MCF 10A (cell line): ENCODE data around the gene SOBP. TPM values are rescaled to one million over a fixed set of nuclear protein-coding genes. Genes with fewer than 3 reads are reported as not detected.
A peak's percentile ranks its signal among the peaks of the same experiment; 100 is the strongest.

Experiments
- Bru-seq: library from RNA; stranded (reverse); fragments of 400-500 nt; gene quantifications from one replicate; lab custom pipeline; 2021; lab: Mats Ljungman, UMichigan
- BruChase-seq, 2 experiments: library from RNA; stranded (reverse); fragments of 400-500 nt; gene quantifications; one replicate each; lab custom pipeline; 2021; lab: Mats Ljungman, UMichigan
- BruUV-seq: library from RNA; stranded (reverse); fragments of 400-500 nt; replicated peaks from 2 replicates; lab custom pipeline; 2021; lab: Mats Ljungman, UMichigan
- CTCF ChIA-PET: fragments of 300-600 bp; sonication (Branson Sonifier 250); formaldehyde crosslinking; extraction: SDS; loops from one replicate; lab custom pipeline; 2021; ENCODE audit warnings: antibody characterized with exemption, inconsistent platforms; lab: Yijun Ruan, JAX
- POLR2A ChIA-PET: fragments of 300-600, 350-650 bp; sonication (Branson Sonifier 250); formaldehyde crosslinking; extraction: SDS; loops from one replicate; lab custom pipeline; 2020; ENCODE audit warnings: antibody characterized with exemption, inconsistent platforms; lab: Yijun Ruan, JAX
- DNase-seq: peaks from one replicate; pipeline ENCODE4 v3.0.0-alpha.2; 2018; ENCODE audit not compliant: unreplicated experiment
- H3K27ac Mint-ChIP-seq: one replicate; pipeline ENCODE4 v1.8.0; 2022; ENCODE audit warnings: mild to moderate bottlenecking, low read depth, mixed read lengths; ENCODE audit not compliant: unreplicated experiment
- H3K27me3 Mint-ChIP-seq: one replicate; pipeline ENCODE4 v1.8.0; 2022; ENCODE audit warnings: mixed read lengths; ENCODE audit not compliant: insufficient read depth, unreplicated experiment
- H3K36me3 Mint-ChIP-seq: one replicate; pipeline ENCODE4 v1.8.0; 2022; ENCODE audit warnings: mild to moderate bottlenecking, moderate library complexity, mixed read lengths; ENCODE audit not compliant: insufficient read depth, unreplicated experiment
- H3K4me1 Mint-ChIP-seq: one replicate; pipeline ENCODE4 v1.8.0; 2022; ENCODE audit warnings: mixed read lengths; ENCODE audit not compliant: insufficient read depth, unreplicated experiment
- H3K4me3 Mint-ChIP-seq: one replicate; pipeline ENCODE4 v1.8.0; 2022; ENCODE audit warnings: mild to moderate bottlenecking, moderate library complexity, mixed read lengths; ENCODE audit not compliant: unreplicated experiment
- H3K9me3 Mint-ChIP-seq: one replicate; pipeline ENCODE4 v1.8.0; 2022; ENCODE audit warnings: mixed read lengths; ENCODE audit not compliant: unreplicated experiment
- intact Hi-C: fragments of 100-400 bp; cut with micrococcal nuclease; formaldehyde crosslinking; loops from 2 replicates; pipeline ENCODE4 v1.14.1; 2022
- long read RNA-seq: library from polyadenylated mRNA; stranded (forward); transcript quantifications from one replicate; pipeline ENCODE4 v2.0.0, GENCODE V29; 2022
- total RNA-seq: library from RNA; stranded (reverse); gene quantifications from 2 replicates; pipeline ENCODE4 v1.2.3, GENCODE V29; 2022
- TF ChIP-seq, protein P1 (sequence below): fragments of 200-600 bp; IDR thresholded peaks from one replicate; pipeline ENCODE4 v1.8.0; 2022; ENCODE audit warnings: antibody characterized with exemption, mild to moderate bottlenecking; ENCODE audit not compliant: unreplicated experiment

Gene SOBP, protein sequence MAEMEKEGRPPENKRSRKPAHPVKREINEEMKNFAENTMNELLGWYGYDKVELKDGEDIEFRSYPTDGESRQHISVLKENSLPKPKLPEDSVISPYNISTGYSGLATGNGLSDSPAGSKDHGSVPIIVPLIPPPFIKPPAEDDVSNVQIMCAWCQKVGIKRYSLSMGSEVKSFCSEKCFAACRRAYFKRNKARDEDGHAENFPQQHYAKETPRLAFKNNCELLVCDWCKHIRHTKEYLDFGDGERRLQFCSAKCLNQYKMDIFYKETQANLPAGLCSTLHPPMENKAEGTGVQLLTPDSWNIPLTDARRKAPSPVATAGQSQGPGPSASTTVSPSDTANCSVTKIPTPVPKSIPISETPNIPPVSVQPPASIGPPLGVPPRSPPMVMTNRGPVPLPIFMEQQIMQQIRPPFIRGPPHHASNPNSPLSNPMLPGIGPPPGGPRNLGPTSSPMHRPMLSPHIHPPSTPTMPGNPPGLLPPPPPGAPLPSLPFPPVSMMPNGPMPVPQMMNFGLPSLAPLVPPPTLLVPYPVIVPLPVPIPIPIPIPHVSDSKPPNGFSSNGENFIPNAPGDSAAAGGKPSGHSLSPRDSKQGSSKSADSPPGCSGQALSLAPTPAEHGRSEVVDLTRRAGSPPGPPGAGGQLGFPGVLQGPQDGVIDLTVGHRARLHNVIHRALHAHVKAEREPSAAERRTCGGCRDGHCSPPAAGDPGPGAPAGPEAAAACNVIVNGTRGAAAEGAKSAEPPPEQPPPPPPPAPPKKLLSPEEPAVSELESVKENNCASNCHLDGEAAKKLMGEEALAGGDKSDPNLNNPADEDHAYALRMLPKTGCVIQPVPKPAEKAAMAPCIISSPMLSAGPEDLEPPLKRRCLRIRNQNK
- total RNA-seq (0.21 and 0.47 TPM in 2 replicates), Bru-seq, nascent RNA (percentile 15 among the genes with signal in this experiment), BruChase-seq, experiment 1, labeled RNA remaining after a 6-hour chase (percentile 8 among the genes with signal in this experiment), BruChase-seq, experiment 2, labeled RNA remaining after a 2-hour chase (percentile 12 among the genes with signal in this experiment)
- long read RNA-seq: 0 reads

DNA sequence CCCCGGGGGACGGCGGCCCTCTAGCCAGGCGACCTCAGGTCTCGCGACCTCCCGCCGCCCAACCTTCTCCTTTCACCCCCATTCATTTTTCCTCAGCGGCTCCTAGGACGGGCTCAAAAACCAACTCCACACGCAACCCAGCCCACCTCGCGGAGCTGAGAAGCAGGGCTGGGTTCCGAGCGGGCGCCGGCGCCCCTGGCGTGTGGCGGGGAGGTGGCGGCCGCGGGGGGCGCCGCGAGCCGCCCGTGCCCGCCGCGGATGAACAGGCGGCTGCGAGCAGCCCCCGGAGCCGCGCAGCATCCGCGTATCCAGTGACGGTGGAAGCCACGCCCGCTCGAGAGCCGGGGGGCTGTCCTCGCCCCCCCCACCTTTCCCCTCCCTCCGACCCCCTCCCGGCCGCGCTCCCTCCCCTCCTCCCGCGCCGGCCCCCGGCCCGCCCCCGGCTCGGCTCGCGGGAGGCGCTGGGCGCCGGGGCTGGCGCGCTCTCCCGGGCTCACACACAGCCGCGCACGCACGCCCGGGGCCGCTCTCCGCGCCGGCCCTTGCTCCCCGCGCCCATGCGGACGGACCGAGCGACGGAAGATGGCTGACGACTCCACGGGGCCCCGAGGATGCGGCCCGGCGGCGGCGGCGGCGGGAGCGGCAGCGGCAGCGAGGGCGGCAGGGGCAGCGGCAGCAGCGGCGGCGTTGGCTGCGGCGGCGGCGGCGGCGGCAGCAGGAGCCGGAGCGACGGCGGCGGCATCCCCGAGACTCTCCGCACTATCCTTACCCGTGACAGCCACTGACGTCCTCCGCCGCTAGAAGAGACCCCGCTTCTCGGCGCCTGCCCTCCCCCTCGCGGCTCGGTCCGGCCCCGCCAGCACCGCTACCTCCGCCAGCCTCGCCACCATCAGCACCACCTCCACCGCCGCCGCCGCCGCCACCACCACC, at the start of gene SOBP:
Gene SOBP (plus strand): TSS at position 482 of the 930 bp plus-strand sequence. CDS start 500 bp downstream, outside the sequence.
- Mint-ChIP-seq H3K4me3 (peak within 1 kb of the TSS; percentile 75), H3K27me3 (peaks cover 47% of the 10 kb centered on the region), H3K36me3 (no peaks in the 10 kb centered on the region), H3K9me3 (no peaks in the 10 kb centered on the region), H3K4me1 (peaks cover 10% of the 10 kb centered on the region), H3K27ac (no peak within 1 kb of the TSS)
- CTCF ChIA-PET: interaction anchor here (1.3 to 1.4 kb wide), 2 partner anchors 15 to 172 kb away, joined by 3 to 4 read pairs; no protein-coding TSS in a partner anchor
- BruUV-seq: no TSS peak
- DNase-seq: no peak
- POLR2A ChIA-PET: no interaction called here
- TF ChIP-seq, protein P1, sequence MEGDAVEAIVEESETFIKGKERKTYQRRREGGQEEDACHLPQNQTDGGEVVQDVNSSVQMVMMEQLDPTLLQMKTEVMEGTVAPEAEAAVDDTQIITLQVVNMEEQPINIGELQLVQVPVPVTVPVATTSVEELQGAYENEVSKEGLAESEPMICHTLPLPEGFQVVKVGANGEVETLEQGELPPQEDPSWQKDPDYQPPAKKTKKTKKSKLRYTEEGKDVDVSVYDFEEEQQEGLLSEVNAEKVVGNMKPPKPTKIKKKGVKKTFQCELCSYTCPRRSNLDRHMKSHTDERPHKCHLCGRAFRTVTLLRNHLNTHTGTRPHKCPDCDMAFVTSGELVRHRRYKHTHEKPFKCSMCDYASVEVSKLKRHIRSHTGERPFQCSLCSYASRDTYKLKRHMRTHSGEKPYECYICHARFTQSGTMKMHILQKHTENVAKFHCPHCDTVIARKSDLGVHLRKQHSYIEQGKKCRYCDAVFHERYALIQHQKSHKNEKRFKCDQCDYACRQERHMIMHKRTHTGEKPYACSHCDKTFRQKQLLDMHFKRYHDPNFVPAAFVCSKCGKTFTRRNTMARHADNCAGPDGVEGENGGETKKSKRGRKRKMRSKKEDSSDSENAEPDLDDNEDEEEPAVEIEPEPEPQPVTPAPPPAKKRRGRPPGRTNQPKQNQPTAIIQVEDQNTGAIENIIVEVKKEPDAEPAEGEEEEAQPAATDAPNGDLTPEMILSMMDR: no peak
- intact Hi-C loops: no loop called here

DNA sequence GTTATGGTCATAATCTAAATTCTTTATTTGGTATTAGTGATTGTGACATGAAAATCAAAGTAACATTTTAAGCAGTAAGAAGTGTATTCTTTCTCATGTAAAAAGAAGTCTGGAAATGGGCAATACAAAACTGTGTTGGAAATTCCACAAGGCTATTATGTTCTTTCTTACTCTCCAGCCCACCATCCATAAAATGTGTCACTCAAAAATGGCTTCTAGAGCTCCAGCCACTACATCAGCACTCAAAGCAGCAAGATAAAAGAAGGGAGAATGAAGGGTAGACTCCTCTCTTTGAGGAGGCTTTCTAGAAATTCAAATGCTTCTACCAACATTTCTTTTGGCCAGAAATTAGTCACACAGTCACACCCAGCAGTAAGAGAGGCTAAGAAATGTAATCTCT, 49.0 kb upstream of the SOBP start:
- POLR2A ChIA-PET: interaction anchor here (1.3 kb wide), 1 partner anchor 18 kb away, joined by 3 read pairs; no protein-coding TSS in a partner anchor
- DNase-seq: no peak
- BruUV-seq: no TSS peak
- CTCF ChIA-PET: no interaction called here
- Mint-ChIP-seq H3K27ac (no peak overlapping the region), H3K36me3 (no peaks in the 10 kb centered on the region), H3K4me1 (peaks cover 4% of the 10 kb centered on the region), H3K4me3 (no peak overlapping the region), H3K27me3 (no peaks in the 10 kb centered on the region), H3K9me3 (no peaks in the 10 kb centered on the region)
- TF ChIP-seq, protein P1: no peak
- intact Hi-C loops: no loop called here

DNA sequence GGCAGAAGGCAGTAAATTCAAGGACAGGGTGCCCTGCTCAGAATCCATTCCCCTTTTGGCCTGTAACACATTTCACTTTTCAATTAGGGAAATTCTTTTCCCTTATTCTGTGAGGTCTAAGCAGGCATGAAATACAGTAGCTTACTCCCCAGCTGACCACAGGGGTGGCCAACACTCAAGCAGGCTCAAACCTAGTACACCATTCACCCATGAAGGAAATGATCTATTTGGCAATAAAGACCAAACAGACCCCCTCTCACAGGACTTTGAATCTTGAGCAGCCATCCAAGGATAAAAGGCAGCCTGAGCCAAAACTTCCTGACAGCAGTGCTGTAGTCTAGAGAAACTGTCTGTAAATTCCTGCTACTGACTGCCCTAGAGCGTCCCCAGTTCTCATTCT, 48.2 kb upstream of the SOBP start:
- Mint-ChIP-seq H3K27ac (no peak overlapping the region), H3K4me3 (no peak overlapping the region), H3K9me3 (no peaks in the 10 kb centered on the region), H3K27me3 (no peaks in the 10 kb centered on the region), H3K4me1 (no peaks in the 10 kb centered on the region), H3K36me3 (no peaks in the 10 kb centered on the region)
- intact Hi-C loops: no loop called here
- BruUV-seq: no TSS peak
- ChIA-PET POLR2A (no interaction called here), CTCF (no interaction called here)
- DNase-seq: no peak
- TF ChIP-seq, protein P1: no peak
